GM12875 (cell line): Measurements from ENCODE around the gene RNF212.

Source experiments
- H3K4me3 ChIP-seq: one replicate; pipeline ENCODE4 v1.5.1; 2011; ENCODE audit warnings: low read depth, low read length, control low read depth
- CTCF ChIP-seq: IDR thresholded peaks from 2 replicates; pipeline ENCODE4 v1.5.1; 2011; ENCODE audit warnings: low read depth, mild to moderate bottlenecking, control low read depth, inconsistent platforms, low read length, moderate library complexity, borderline replicate concordance; ENCODE audit not compliant: insufficient read depth

Gene RNF212

GRCh38 chr4:1113311-1114009 is at the start of gene RNF212:
TSS of gene RNF212 (minus strand) at chr4:1113564. CDS start at chr4:1113464, 100 bp downstream.
- no peak within 1 kb of the TSS for H3K4me3 ChIP-seq
- TF ChIP-seq CTCF: no peak

- H3K4me3 ChIP-seq: no peak overlapping the region
- TF ChIP-seq CTCF: no peak
Observed at GRCh38 chr4:1160351-1160750, 47.0 kb upstream of the RNF212 start.

- H3K4me3 ChIP-seq: no peak overlapping the region
- TF ChIP-seq CTCF: no peak
Observed at GRCh38 chr4:1156069-1156468, 42.7 kb upstream of the RNF212 start.

- no peak for TF ChIP-seq CTCF
- no peak overlapping the region for H3K4me3 ChIP-seq
Observed at GRCh38 chr4:1155314-1155713, 42.0 kb upstream of the RNF212 start.

GRCh38 chr4:1154523-1155182 is 41.3 kb upstream of the RNF212 start:
- no peak overlapping the region for H3K4me3 ChIP-seq
- no peak for TF ChIP-seq CTCF

GRCh38 chr4:1154126-1154522 is 40.8 kb upstream of the RNF212 start:
- TF ChIP-seq CTCF: no peak
- no peak overlapping the region for H3K4me3 ChIP-seq

- no peak for TF ChIP-seq CTCF
- no peak overlapping the region for H3K4me3 ChIP-seq
Observed at GRCh38 chr4:1153567-1154090, 40.3 kb upstream of the RNF212 start.
